ENCODE results near the gene HTR1D. TPM values are rescaled to one million over a fixed set of nuclear protein-coding genes. Genes with fewer than 3 reads are reported as not detected.

The HTR1D gene
- polyA plus RNA-seq, 3 donors = 0.27 to 0.33 (median 0.29) TPM

GRCh38 chr1:23168445-23169194, 48.7 kb downstream of the HTR1D start, which contains the start of gene LUZP1:
Gene LUZP1 (minus strand): TSS chr1:23168856.
- DNase-seq (ENCODE audit: extremely low read depth in 1 of 11, low read depth in 9 of 11, low spot score in 4 of 11) = peak; percentile 65 to 87 (median 79)

DNA sequence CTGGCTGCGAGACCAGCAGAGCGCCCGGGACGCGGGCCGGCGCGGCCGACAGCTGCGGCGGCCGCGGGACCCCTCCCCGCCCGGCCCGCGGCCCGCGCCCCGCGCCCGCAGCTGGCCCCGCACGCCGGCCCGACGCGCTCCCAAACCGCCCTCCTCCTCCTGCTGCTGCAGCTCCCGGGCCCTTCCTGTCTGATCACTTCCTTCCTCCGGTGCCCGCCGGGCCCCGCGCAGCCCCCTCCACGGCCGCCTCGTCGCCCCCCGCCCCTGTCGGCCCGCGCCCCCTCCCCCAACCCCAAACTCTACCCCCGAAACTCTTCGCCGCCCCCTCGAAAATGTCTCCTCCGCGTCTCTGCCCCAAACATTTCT, 49.2 kb downstream of the HTR1D start:
- no peak for DNase-seq (ENCODE audit: extremely low read depth in 1 of 11, low read depth in 9 of 11, low spot score in 4 of 11)

- DNase-seq (ENCODE audit: extremely low read depth in 1 of 11, low read depth in 9 of 11, low spot score in 4 of 11) = peak in 4 of 11 donors; percentile 29 to 43 (median 38)
These were observed 49.8 kb downstream of the HTR1D start for GRCh38 chr1:23167353-23168078.

- DNase-seq (ENCODE audit: extremely low read depth in 1 of 11, low read depth in 9 of 11, low spot score in 4 of 11) = no peak
These were observed 50.4 kb downstream of the HTR1D start for GRCh38 chr1:23166854-23167253.

GRCh38 chr1:23163395-23163794, 53.9 kb downstream of the HTR1D start:
- DNase-seq (ENCODE audit: extremely low read depth in 1 of 11, low read depth in 9 of 11, low spot score in 4 of 11) = no peak

GRCh38 chr1:23159963-23160877, 57.1 kb downstream of the HTR1D start:
- DNase-seq (ENCODE audit: extremely low read depth in 1 of 11, low read depth in 9 of 11, low spot score in 4 of 11) = no peak

- no peak for DNase-seq (ENCODE audit: extremely low read depth in 1 of 11, low read depth in 9 of 11, low spot score in 4 of 11)
These were observed 60.4 kb downstream of the HTR1D start for GRCh38 chr1:23156940-23157339.

- DNase-seq (ENCODE audit: extremely low read depth in 1 of 11, low read depth in 9 of 11, low spot score in 4 of 11) = no peak
These were observed 64.2 kb downstream of the HTR1D start for GRCh38 chr1:23152966-23153684.

DNA sequence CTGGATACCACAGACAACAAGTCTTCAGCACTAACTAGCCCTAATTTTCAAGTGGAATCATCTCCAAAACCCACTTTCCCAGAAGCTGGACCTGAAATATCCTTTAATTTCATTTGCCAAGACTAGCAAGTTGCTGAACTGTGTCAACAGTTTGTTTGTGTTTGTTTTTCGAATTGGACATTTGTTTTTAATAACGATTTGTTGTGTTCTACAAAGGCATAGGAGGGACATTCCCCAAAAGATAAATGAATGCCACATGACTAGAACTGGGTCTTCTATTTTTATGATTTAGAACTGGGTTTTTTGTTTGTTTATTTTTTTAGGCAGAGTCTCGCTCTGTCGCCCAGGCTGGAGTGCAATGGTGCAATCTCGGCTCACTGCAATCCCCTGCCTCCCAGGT, 66.6 kb downstream of the HTR1D start:
- no peak for DNase-seq (ENCODE audit: extremely low read depth in 1 of 11, low read depth in 9 of 11, low spot score in 4 of 11)

- DNase-seq (ENCODE audit: extremely low read depth in 1 of 11, low read depth in 9 of 11, low spot score in 4 of 11) = no peak
These were observed 67.2 kb downstream of the HTR1D start for GRCh38 chr1:23150125-23150524.

GRCh38 chr1:23149114-23149513, 68.2 kb downstream of the HTR1D start:
- no peak for DNase-seq (ENCODE audit: extremely low read depth in 1 of 11, low read depth in 9 of 11, low spot score in 4 of 11)

- DNase-seq (ENCODE audit: extremely low read depth in 1 of 11, low read depth in 9 of 11, low spot score in 4 of 11) = no peak
These were observed 69.2 kb downstream of the HTR1D start for GRCh38 chr1:23148084-23148483.

Other genes with a start within 250 kb of the HTR1D start
- under 1 TPM in 1 of 3 donors, not detected in 2; 0.17 TPM for gene LACTBL1, start 244.6 kb downstream of the HTR1D start, polyA plus RNA-seq (ENCODE audit: insufficient read length in 3 of 3)
- gene TEX46, start 201.7 kb downstream of the HTR1D start, polyA plus RNA-seq (ENCODE audit: insufficient read length in 3 of 3) = under 1 TPM in 1 of 3 donors, not detected in 2; 0.41 TPM
- gene KDM1A, start 198.0 kb downstream of the HTR1D start, polyA plus RNA-seq (ENCODE audit: insufficient read length in 3 of 3) = 100 to 1,000 TPM; 131 to 139 (median 138) TPM
- 10 to 100 TPM; 30.7 to 34.8 (median 33.5) TPM for gene LUZP1, start 48.6 kb downstream of the HTR1D start, polyA plus RNA-seq (ENCODE audit: insufficient read length in 3 of 3)
- gene HNRNPR, start 126.8 kb upstream of the HTR1D start, polyA plus RNA-seq (ENCODE audit: insufficient read length in 3 of 3) = 100 to 1,000 TPM; 232 to 297 (median 260) TPM
- gene ZNF436, start 152.3 kb upstream of the HTR1D start, polyA plus RNA-seq (ENCODE audit: insufficient read length in 3 of 3) = 10 to 100 TPM; 33.2 to 41.3 (median 35.8) TPM
- gene TCEA3, start 207.2 kb upstream of the HTR1D start, polyA plus RNA-seq (ENCODE audit: insufficient read length in 3 of 3) = 10 to 100 TPM; 45.8 to 62.9 (median 49.2) TPM